Measurements from ENCODE around the gene CHRM4.

DNA sequence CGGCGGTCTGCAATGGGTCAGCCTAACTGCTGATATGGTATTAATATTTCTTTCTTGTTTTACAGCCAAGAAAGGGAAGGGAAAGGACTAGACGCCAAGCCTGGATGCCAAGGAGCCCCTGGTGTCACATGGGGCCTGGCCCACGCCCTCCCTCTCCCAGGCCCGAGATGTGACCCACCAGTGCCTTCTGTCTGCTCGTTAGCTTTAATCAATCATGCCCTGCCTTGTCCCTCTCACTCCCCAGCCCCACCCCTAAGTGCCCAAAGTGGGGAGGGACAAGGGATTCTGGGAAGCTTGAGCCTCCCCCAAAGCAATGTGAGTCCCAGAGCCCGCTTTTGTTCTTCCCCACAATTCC lies 8.2 kb downstream of the CHRM4 start:
- TF ChIP-seq CTCF (IDR thresholded peaks at IDR 0.05) (no peak), POLR2A (IDR thresholded peaks at IDR 0.05) (no peak), POLR2AphosphoS5 (IDR thresholded peaks at IDR 0.05) (no peak)

Data from breast epithelium (tissue), 3 donors.